MCF 10A (cell line): ENCODE results near the gene P2RY14. TPM values are rescaled to one million over a fixed set of nuclear protein-coding genes. Genes with fewer than 3 reads are reported as not detected.

Source experiments
- BruUV-seq: library from RNA; stranded (reverse); fragments of 400-500 nt; replicated peaks from 2 replicates; lab custom pipeline; 2021; lab: Mats Ljungman, UMichigan
- CTCF ChIA-PET: fragments of 300-600 bp; sonication (Branson Sonifier 250); formaldehyde crosslinking; extraction: SDS; loops from one replicate; lab custom pipeline; 2021; ENCODE audit warnings: antibody characterized with exemption, inconsistent platforms; lab: Yijun Ruan, JAX
- POLR2A ChIA-PET: fragments of 300-600, 350-650 bp; sonication (Branson Sonifier 250); formaldehyde crosslinking; extraction: SDS; loops from one replicate; lab custom pipeline; 2020; ENCODE audit warnings: antibody characterized with exemption, inconsistent platforms; lab: Yijun Ruan, JAX
- DNase-seq: peaks from one replicate; pipeline ENCODE4 v3.0.0-alpha.2; 2018; ENCODE audit not compliant: unreplicated experiment
- H3K27ac Mint-ChIP-seq: one replicate; pipeline ENCODE4 v1.8.0; 2022; ENCODE audit warnings: mild to moderate bottlenecking, low read depth, mixed read lengths; ENCODE audit not compliant: unreplicated experiment
- H3K27me3 Mint-ChIP-seq: one replicate; pipeline ENCODE4 v1.8.0; 2022; ENCODE audit warnings: mixed read lengths; ENCODE audit not compliant: insufficient read depth, unreplicated experiment
- H3K36me3 Mint-ChIP-seq: one replicate; pipeline ENCODE4 v1.8.0; 2022; ENCODE audit warnings: mild to moderate bottlenecking, moderate library complexity, mixed read lengths; ENCODE audit not compliant: insufficient read depth, unreplicated experiment
- H3K4me1 Mint-ChIP-seq: one replicate; pipeline ENCODE4 v1.8.0; 2022; ENCODE audit warnings: mixed read lengths; ENCODE audit not compliant: insufficient read depth, unreplicated experiment
- H3K4me3 Mint-ChIP-seq: one replicate; pipeline ENCODE4 v1.8.0; 2022; ENCODE audit warnings: mild to moderate bottlenecking, moderate library complexity, mixed read lengths; ENCODE audit not compliant: unreplicated experiment
- H3K9me3 Mint-ChIP-seq: one replicate; pipeline ENCODE4 v1.8.0; 2022; ENCODE audit warnings: mixed read lengths; ENCODE audit not compliant: unreplicated experiment
- CTCF ChIP-seq: fragments of 200-600 bp; IDR thresholded peaks from one replicate; pipeline ENCODE4 v1.8.0; 2022; ENCODE audit warnings: antibody characterized with exemption, mild to moderate bottlenecking; ENCODE audit not compliant: unreplicated experiment
- intact Hi-C: fragments of 100-400 bp; cut with micrococcal nuclease; formaldehyde crosslinking; loops from 2 replicates; pipeline ENCODE4 v1.14.1; 2022
- total RNA-seq: library from RNA; stranded (reverse); gene quantifications from 2 replicates; pipeline ENCODE4 v1.2.3, GENCODE V29; 2022

The P2RY14 gene
- total RNA-seq, 1 experiment from 2014 or later, result not detected

GRCh38 chr3:151210676-151211381, 67.5 kb downstream of the P2RY14 start:
- no TSS peak for BruUV-seq
- no peaks in the 10 kb centered on the region for H3K27me3 Mint-ChIP-seq
- POLR2A ChIA-PET, result no interaction called here
- H3K27ac Mint-ChIP-seq, result no peak overlapping the region
- intact Hi-C loops, result no loop called here
- no peak for DNase-seq
- no peaks in the 10 kb centered on the region for H3K36me3 Mint-ChIP-seq
- H3K4me1 Mint-ChIP-seq, result no peaks in the 10 kb centered on the region
- H3K9me3 Mint-ChIP-seq, result no peaks in the 10 kb centered on the region
- TF ChIP-seq CTCF, result no peak
- CTCF ChIA-PET, result interaction anchor here (0.6 to 0.7 kb wide), 3 partner anchors 9 to 1285 kb away, joined by 3 to 4 read pairs (median 3); no protein-coding TSS in a partner anchor
- H3K4me3 Mint-ChIP-seq, result no peak overlapping the region

- no peak for TF ChIP-seq CTCF
- Mint-ChIP-seq H3K27ac (no peak overlapping the region), H3K27me3 (no peaks in the 10 kb centered on the region), H3K4me1 (no peaks in the 10 kb centered on the region), H3K36me3 (no peaks in the 10 kb centered on the region), H3K4me3 (no peak overlapping the region), H3K9me3 (no peaks in the 10 kb centered on the region)
- BruUV-seq, result no TSS peak
- ChIA-PET CTCF (interaction anchor here (0.6 to 0.7 kb wide), 2 partner anchors 24 to 392 kb away, joined by 3 read pairs; no protein-coding TSS in a partner anchor), POLR2A (no interaction called here)
- DNase-seq, result no peak
- intact Hi-C loops, result no loop called here
These were observed 68.7 kb downstream of the P2RY14 start for GRCh38 chr3:151209654-151210053.

GRCh38 chr3:151206201-151206600, 72.1 kb downstream of the P2RY14 start:
- Mint-ChIP-seq H3K27me3 (no peaks in the 10 kb centered on the region), H3K4me1 (no peaks in the 10 kb centered on the region), H3K9me3 (no peaks in the 10 kb centered on the region), H3K4me3 (no peak overlapping the region), H3K27ac (no peak overlapping the region), H3K36me3 (no peaks in the 10 kb centered on the region)
- no peak for DNase-seq
- intact Hi-C loops, result no loop called here
- TF ChIP-seq CTCF, result no peak
- ChIA-PET POLR2A (no interaction called here), CTCF (interaction anchor here (0.6 to 2.6 kb wide), 2 partner anchors 9 to 22 kb away, joined by 6 to 13 read pairs; no protein-coding TSS in a partner anchor)
- no TSS peak for BruUV-seq

GRCh38 chr3:151205482-151205881, 72.9 kb downstream of the P2RY14 start:
- no peak for TF ChIP-seq CTCF
- no TSS peak for BruUV-seq
- Mint-ChIP-seq H3K4me1 (no peaks in the 10 kb centered on the region), H3K27ac (no peak overlapping the region), H3K36me3 (no peaks in the 10 kb centered on the region), H3K27me3 (no peaks in the 10 kb centered on the region), H3K9me3 (no peaks in the 10 kb centered on the region), H3K4me3 (no peak overlapping the region)
- DNase-seq, result no peak
- POLR2A ChIA-PET, result interaction anchor here (1.0 kb wide), 1 partner anchor 12 kb away, joined by 3 read pairs; no protein-coding TSS in a partner anchor
- intact Hi-C loops, result no loop called here
- CTCF ChIA-PET, result interaction anchor here (0.6 to 1.3 kb wide), 3 partner anchors 9 to 37 kb away, joined by 4 to 6 read pairs (median 5); no protein-coding TSS in a partner anchor
